Activated naive CD8-positive, alpha-beta T cell treated with anti-CD3 and anti-CD28 coated beads, Interleukin-2, amount 10 ng/mL, durations not matched to agents 7 days and 5 days (primary cell): ENCODE measurements around the gene HJV. TPM values are rescaled to one million over a fixed set of nuclear protein-coding genes. Genes with fewer than 3 reads are reported as not detected.

Source experiments
- ATAC-seq: fragments of 150-1000 bp; cut with Tn5 transposase; one replicate; pipeline ENCODE4 v1.10.0; 2021; ENCODE audit warnings: low read depth, moderate library complexity
- POLR2A ChIA-PET: fragments of 350-600 bp; sonication (Branson Sonifier 250); formaldehyde crosslinking; loops from one replicate; lab custom pipeline; 2021; ENCODE audit warnings: antibody characterized with exemption; lab: Charles Lee
- DNase-seq: peaks from one replicate; pipeline ENCODE4 v3.0.0; 2021
- H3K27ac Mint-ChIP-seq: one replicate; pipeline ENCODE4 v1.8.0; 2022; ENCODE audit warnings: mild to moderate bottlenecking, mixed read lengths
- H3K27me3 Mint-ChIP-seq: one replicate; pipeline ENCODE4 v1.8.0; 2022; ENCODE audit warnings: mild to moderate bottlenecking, moderate library complexity, mixed read lengths
- H3K36me3 Mint-ChIP-seq: one replicate; pipeline ENCODE4 v1.8.0; 2021; ENCODE audit warnings: mild to moderate bottlenecking, mixed read lengths
- H3K4me1 Mint-ChIP-seq: one replicate; pipeline ENCODE4 v1.8.0; 2021; ENCODE audit warnings: mixed read lengths
- H3K4me3 Mint-ChIP-seq: one replicate; pipeline ENCODE4 v1.8.0; 2022; ENCODE audit warnings: mild to moderate bottlenecking, moderate library complexity, mixed read lengths
- H3K9me3 Mint-ChIP-seq: one replicate; pipeline ENCODE4 v1.8.0; 2021; ENCODE audit warnings: mixed read lengths
- total RNA-seq, 2 experiments: library from RNA; stranded (reverse); gene quantifications; one replicate each; pipeline ENCODE4 v1.2.3, GENCODE V29; 2021

HJV gene
- total RNA-seq, 2 experiments from 2014 or later = not detected

- POLR2A ChIA-PET = interaction anchor here (0.9 to 11.2 kb wide), 9 partner anchors 13 to 118 kb away, joined by 3 to 407 read pairs (median 5); partner anchors contain the start of genes ANKRD34A, PEX11B, PIAS3 and POLR3GL
- no peaks in the 10 kb centered on the region for H3K27me3 Mint-ChIP-seq
- no peak overlapping the region for H3K27ac Mint-ChIP-seq
- no peaks in the 10 kb centered on the region for H3K9me3 Mint-ChIP-seq
- H3K36me3 Mint-ChIP-seq = no peaks in the 10 kb centered on the region
- H3K4me3 Mint-ChIP-seq = no peak overlapping the region
- DNase-seq (no peak), ATAC-seq (no peak)
- peaks cover 15% of the 10 kb centered on the region for H3K4me1 Mint-ChIP-seq
These were observed 44.5 kb downstream of the HJV start for GRCh38 chr1:145977016-145977415.

- Mint-ChIP-seq H3K4me1 (peaks cover 9% of the 10 kb centered on the region), H3K4me3 (no peak overlapping the region), H3K27me3 (no peaks in the 10 kb centered on the region), H3K27ac (peak overlapping the region; percentile 32), H3K9me3 (no peaks in the 10 kb centered on the region), H3K36me3 (peaks cover 3% of the 10 kb centered on the region)
- POLR2A ChIA-PET = interaction anchor here (1.1 kb wide), 1 partner anchor 11 kb away, joined by 4 read pairs; the partner anchor contains the start of genes ANKRD34A and POLR3GL
- DNase-seq (no peak), ATAC-seq (no peak)
These were observed 46.3 kb downstream of the HJV start for GRCh38 chr1:145975216-145975615.

GRCh38 chr1:145974721-145975120 lies 46.8 kb downstream of the HJV start:
- H3K4me3 Mint-ChIP-seq = no peak overlapping the region
- no peak for DNase-seq
- peaks cover 9% of the 10 kb centered on the region for H3K4me1 Mint-ChIP-seq
- peaks cover 3% of the 10 kb centered on the region for H3K36me3 Mint-ChIP-seq
- H3K27ac Mint-ChIP-seq = no peak overlapping the region
- no peaks in the 10 kb centered on the region for H3K27me3 Mint-ChIP-seq
- no peaks in the 10 kb centered on the region for H3K9me3 Mint-ChIP-seq
- POLR2A ChIA-PET = no interaction called here
- no peak for ATAC-seq

- H3K36me3 Mint-ChIP-seq = peaks cover 9% of the 10 kb centered on the region
- H3K4me3 Mint-ChIP-seq = no peak overlapping the region
- POLR2A ChIA-PET = interaction anchor here (1.0 to 2.0 kb wide), 2 partner anchors 8 to 114 kb away, joined by 3 to 6 read pairs; partner anchors contain the start of genes ANKRD34A, PIAS3 and POLR3GL
- no peak for DNase-seq
- H3K9me3 Mint-ChIP-seq = peaks cover 3% of the 10 kb centered on the region
- no peak overlapping the region for H3K27ac Mint-ChIP-seq
- no peak for ATAC-seq
- H3K27me3 Mint-ChIP-seq = no peaks in the 10 kb centered on the region
- H3K4me1 Mint-ChIP-seq = peaks cover 11% of the 10 kb centered on the region
These were observed 49.0 kb downstream of the HJV start for GRCh38 chr1:145972580-145972979.

Other genes starting within 250 kb of the HJV start
- gene RNF115, start 197.6 kb downstream of the HJV start, total RNA-seq = 10 to 100 TPM; 14.7 to 15.0 TPM
- gene POLR3C, start 197.5 kb downstream of the HJV start, total RNA-seq = 10 to 100 TPM; 34.6 to 35.1 TPM
- gene NUDT17, start 176.1 kb downstream of the HJV start, total RNA-seq = 1 to 10 TPM; 2.9 to 3.5 TPM
- 10 to 100 TPM; 31.8 to 33.3 TPM for gene PIAS3, start 162.7 kb downstream of the HJV start, total RNA-seq
- gene ANKRD35, start 135.9 kb downstream of the HJV start, total RNA-seq = under 1 TPM; 0.40 to 0.69 TPM
- 1 to 10 TPM; 2.1 to 2.2 TPM for gene ITGA10, start 111.7 kb downstream of the HJV start, total RNA-seq
- gene PEX11B, start 103.0 kb downstream of the HJV start, total RNA-seq = 10 to 100 TPM; 31.0 to 35.8 TPM
- 100 to 1,000 TPM; 157 to 160 TPM for gene RBM8A, start 94.3 kb downstream of the HJV start, total RNA-seq
- gene LIX1L, start 63.7 kb downstream of the HJV start, total RNA-seq = 10 to 100 TPM; 54.0 to 57.5 TPM
- gene ANKRD34A, start 57.2 kb downstream of the HJV start, total RNA-seq = 1 to 10 TPM; 2.2 to 2.8 TPM
- 10 to 100 TPM; 32.6 to 34.9 TPM for gene POLR3GL, start 57.0 kb downstream of the HJV start, total RNA-seq
- 100 to 1,000 TPM; 678 to 725 TPM for gene TXNIP, start 25.2 kb downstream of the HJV start, total RNA-seq
- gene NBPF10, start 123.1 kb upstream of the HJV start, total RNA-seq = 1 to 10 TPM; 1.5 to 1.6 TPM
- gene NOTCH2NLA, start 207.3 kb upstream of the HJV start, total RNA-seq = 10 to 100 TPM; 37.0 to 38.2 TPM